Head of caudate nucleus (tissue), 42 donors: ENCODE data around the gene FCAMR.
A peak's percentile ranks its signal among the peaks of the same experiment; 100 is the strongest.

ENCODE experiments used
- DNase-seq, 42 donors: peaks; one replicate each; pipeline versions ENCODE4 v3.0.0 to v3.0.0-alpha.2; 2020 to 2021; ENCODE audit warnings: mixed read lengths in 7 of 42
- intact Hi-C: fragments of 100-400 bp; cut with DNase I; formaldehyde crosslinking; loops from one replicate; pipeline ENCODE4 v1.15.0; 2022

FCAMR gene

GRCh38 chr1:206921772-206922265 lies 48.4 kb downstream of the FCAMR start, which contains the start of gene FCMR:
TSS of gene FCMR (minus strand) at chr1:206921941. CDS start at chr1:206921854, 87 bp downstream.
- intact Hi-C loops, result no loop called here
- DNase-seq, result peak in 16 of 42 donors; percentile 16 to 58 (median 32)

DNA sequence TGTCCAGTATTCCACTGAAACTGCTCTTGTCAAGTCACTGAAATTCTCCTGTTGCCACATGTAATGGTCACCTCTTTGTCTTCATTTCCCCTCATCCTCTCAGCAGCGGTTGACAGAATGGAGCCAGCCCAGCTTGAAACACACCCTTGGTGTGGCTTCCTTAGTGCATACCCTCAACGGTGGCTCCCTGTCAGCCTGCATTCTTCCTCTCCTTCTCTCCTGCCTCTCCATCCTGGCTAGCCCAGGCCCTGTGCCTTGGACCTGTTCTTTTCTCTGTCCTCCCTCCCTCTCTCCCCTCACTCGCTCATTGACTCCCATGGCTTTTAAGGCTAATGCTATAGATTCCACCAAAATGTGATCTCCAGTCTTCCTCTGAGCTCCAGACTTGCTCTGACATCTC lies 52.2 kb downstream of the FCAMR start:
- intact Hi-C loops, result loop anchor here (10.0 kb wide), 1 partner anchor 283 kb away; the partner anchor contains the start of gene DYRK3
- no peak for DNase-seq

DNA sequence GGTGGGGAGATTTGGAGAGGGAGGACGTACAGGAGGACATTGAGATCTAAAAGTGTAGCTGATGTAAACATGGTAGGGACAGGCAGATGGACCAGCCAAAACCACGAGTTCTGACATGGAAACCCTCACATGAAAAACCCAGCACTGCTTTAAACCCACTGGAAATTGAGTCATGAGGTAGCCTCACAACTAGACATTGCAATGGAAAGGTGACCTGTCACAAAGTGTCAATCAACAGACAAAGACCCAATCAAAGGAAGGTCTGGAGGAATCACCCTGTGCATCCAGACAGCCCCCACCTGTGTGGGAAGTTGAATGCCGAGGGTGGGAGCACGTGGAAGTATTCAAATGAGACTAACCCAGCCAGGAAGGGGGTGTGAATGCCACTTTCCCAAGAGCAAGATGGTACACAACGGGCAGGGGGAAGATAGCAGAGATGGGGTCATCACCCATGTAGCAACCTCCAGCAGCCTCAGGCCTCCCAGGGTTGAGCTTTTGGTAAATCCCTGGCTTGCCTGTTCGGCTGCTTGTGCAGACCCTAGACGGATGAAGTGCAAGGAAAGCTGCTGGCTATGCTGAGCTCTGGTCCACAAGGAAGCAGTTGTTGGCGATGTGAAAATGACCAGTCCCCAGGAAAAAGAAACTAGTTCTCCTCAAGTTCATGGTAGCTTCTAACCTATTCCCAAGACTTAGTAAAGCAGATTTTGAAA lies 54.1 kb downstream of the FCAMR start:
- no peak for DNase-seq
- intact Hi-C loops, result loop anchor here (10.0 kb wide), 1 partner anchor 281 kb away; the partner anchor contains the start of gene DYRK3

DNA sequence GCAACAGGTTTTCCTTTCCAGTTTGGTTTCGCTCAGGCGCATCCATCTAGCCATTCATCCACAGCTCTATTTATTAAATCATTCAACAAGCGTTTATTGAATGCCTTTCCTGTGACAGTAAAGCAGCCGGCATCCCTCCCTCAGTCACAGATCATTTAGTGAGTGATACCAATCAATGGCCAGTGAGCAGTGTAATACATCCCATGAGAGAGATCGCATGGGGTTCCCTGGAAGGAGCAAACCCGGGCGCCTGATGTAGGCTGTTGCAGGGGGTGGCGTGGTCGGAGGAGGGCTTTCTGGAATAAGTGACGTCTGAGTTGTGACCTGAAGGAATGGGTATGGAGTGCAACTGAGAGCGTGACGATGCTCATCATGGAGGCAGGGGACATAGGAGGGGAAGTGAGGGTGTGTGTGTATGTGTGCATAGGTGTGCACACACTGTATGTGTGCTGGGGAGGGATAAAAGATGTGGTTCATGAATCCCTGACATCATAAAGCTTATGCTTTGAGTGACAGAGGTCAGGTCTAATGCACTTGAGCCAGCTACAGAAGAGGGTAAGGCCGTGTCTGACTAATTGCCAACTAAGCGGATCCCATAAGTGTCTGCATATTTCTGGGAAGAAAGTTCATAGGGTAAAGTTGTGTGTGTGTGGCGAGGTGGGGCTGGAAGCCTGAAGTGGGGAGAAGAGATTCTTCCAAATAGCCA lies 55.1 kb downstream of the FCAMR start:
- no peak for DNase-seq
- intact Hi-C loops, result loop anchor here (10.0 kb wide), 1 partner anchor 280 kb away; the partner anchor contains the start of gene DYRK3

- DNase-seq, result no peak
- intact Hi-C loops, result loop anchor here (5.0 to 10.0 kb wide), 2 partner anchors 182 to 279 kb away; partner anchors contain the start of gene DYRK3
These were observed 56.3 kb downstream of the FCAMR start for GRCh38 chr1:206913766-206914537.

- intact Hi-C loops, result loop anchor here (5.0 to 10.0 kb wide), 2 partner anchors 180 to 278 kb away; partner anchors contain the start of gene DYRK3
- peak in 41 of 42 donors; percentile 13 to 89 (median 70) for DNase-seq
These were observed 57.7 kb downstream of the FCAMR start for GRCh38 chr1:206912445-206913095.

DNA sequence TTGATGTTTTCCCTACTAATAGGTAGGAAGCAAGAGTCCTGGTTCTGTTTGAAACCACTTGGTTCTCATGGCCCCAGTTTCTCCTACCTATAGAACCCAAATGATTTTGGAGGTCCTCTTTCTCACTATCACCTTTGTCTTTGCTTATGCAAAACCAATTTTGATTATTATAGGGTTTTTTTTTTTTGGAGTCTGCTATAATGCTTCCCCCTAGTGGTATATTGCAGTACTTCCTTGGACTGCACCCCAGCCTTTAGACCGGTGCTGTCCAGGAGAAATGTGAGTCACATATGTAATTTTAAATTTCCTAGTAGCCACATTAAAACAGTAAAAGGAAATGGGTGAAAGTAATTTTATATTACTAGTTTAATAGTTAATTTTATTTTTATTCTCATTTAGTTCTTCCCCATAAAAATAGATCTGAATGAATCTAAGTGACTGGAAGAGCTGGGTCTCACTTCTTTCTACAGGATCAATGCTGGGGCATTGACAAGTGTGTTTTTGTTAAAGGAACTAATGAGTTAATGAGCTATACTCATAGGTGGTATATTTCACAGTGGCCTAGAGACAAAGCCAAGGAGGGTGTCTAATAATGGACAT lies 59.1 kb downstream of the FCAMR start:
- intact Hi-C loops, result loop anchor here (5.0 to 10.0 kb wide), 2 partner anchors 179 to 276 kb away; partner anchors contain the start of gene DYRK3
- peak in 15 of 42 donors; percentile 20 to 72 (median 27) for DNase-seq

DNA sequence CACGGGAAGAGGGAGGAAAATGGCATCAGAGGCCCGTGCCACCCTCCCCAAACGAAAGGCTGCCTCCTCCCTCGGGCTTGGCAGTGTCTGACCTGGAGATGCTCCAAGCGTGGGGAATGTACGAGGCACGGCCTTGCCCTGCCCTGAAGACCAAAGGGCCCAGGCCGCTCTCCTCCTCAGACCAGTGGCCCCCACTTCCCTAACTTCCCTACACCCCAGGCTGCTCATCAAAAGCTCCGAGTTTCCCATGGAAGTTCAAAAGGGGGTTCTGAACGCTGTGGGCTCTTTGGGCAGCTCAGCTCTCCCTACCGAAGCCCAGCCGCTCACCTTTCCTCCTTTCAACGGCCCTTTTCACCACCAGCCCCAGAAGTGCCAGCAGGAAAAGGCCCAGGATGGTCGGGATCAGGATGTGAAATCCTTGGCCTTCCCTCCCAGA lies 60.4 kb downstream of the FCAMR start:
- DNase-seq, result no peak
- intact Hi-C loops, result loop anchor here (5.0 to 10.0 kb wide), 2 partner anchors 178 to 275 kb away; partner anchors contain the start of gene DYRK3

DNA sequence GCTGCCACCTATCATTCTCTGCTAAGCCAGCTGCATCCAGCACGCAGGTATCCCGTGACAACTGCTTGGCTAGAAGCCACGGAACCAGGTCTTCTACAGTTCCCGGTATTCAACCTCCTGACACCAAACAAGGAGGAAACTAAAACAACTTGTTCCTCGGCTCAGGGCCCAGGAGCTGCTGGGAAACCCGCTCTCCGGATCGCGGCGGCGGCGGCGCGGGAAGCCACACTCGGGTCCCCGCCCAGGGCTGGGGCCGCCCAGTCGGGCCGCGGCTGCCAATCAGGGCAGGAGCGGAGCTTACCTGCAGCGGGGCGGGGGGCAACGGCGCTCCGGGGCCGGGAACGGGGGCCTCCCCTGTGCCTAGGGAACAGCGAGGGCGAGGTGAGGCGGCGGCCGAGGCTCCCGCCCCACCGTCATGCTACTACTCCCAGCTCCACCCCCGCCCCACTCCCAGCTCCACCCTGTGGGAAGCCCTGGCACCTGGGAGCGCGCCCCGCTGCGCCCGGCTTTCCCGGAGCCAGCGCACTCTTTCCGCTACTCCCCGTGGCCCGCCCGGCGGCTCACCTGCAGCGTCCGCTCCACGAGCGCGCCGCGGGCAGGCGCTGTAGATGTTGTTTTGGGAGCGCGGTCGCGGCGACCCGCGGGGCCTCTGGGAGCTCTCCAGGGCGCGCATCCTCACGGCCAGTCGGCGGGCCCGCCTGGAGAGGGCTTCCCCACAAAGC lies 60.9 kb downstream of the FCAMR start:
- peak in 39 of 42 donors; percentile 12 to 79 (median 49) for DNase-seq
- intact Hi-C loops, result no loop called here

GRCh38 chr1:206908038-206908437 lies 62.2 kb downstream of the FCAMR start:
- DNase-seq, result no peak
- intact Hi-C loops, result no loop called here
